GM12873 (cell line): Measurements from ENCODE around the gene ABHD2.

Experiments
- TF ChIP-seq, protein P1 (sequence below): IDR thresholded peaks from 2 replicates; pipeline ENCODE4 v1.5.1; 2012; ENCODE audit warnings: low read depth, mild to moderate bottlenecking, moderate library complexity, low read length, control low read depth; ENCODE audit not compliant: insufficient read depth; ENCODE audit errors: missing control alignments

The ABHD2 gene

DNA sequence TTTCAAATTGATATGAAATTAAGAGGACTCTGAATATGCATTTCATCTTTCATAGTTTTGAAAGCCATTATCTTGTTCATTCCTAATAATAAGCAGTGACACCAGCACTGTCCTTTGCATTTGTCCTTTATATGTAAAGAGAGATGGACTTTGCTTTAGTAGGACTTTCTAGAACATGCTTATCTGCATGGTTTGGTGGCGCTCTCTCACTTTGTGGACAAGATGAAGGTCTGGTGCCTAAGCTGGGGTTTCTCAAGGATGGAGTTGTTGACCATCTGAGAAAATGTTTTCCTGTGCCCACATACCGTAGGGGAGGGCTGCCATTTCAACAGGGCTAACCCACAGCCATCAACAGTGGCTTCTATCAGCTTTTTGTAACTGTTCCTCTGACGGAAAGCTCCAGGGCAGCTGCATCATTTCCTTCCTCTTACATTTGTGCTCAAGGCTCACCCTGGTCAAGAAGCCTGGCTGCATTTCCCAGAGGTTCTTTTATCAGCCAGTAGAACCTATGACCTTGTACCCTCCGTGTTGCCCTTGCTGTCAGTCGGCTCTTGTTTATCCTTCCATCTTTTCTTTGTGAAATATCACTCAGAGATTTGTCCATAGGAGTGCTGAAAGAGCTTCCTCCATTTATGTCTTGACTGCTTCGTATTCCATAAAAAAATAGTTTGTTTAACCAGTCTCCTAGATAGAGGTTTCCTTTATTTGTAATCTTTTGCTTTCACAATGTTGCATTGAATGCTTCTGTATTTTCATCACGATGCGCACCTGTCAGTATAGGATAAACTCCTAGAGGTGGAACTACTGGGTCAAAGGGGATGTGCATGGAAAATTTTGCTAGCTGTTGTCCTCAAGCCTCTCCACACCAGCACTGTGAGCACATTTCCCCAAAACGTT, 44.6 kb downstream of the ABHD2 start:
- TF ChIP-seq, protein P1, sequence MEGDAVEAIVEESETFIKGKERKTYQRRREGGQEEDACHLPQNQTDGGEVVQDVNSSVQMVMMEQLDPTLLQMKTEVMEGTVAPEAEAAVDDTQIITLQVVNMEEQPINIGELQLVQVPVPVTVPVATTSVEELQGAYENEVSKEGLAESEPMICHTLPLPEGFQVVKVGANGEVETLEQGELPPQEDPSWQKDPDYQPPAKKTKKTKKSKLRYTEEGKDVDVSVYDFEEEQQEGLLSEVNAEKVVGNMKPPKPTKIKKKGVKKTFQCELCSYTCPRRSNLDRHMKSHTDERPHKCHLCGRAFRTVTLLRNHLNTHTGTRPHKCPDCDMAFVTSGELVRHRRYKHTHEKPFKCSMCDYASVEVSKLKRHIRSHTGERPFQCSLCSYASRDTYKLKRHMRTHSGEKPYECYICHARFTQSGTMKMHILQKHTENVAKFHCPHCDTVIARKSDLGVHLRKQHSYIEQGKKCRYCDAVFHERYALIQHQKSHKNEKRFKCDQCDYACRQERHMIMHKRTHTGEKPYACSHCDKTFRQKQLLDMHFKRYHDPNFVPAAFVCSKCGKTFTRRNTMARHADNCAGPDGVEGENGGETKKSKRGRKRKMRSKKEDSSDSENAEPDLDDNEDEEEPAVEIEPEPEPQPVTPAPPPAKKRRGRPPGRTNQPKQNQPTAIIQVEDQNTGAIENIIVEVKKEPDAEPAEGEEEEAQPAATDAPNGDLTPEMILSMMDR = no peak

DNA sequence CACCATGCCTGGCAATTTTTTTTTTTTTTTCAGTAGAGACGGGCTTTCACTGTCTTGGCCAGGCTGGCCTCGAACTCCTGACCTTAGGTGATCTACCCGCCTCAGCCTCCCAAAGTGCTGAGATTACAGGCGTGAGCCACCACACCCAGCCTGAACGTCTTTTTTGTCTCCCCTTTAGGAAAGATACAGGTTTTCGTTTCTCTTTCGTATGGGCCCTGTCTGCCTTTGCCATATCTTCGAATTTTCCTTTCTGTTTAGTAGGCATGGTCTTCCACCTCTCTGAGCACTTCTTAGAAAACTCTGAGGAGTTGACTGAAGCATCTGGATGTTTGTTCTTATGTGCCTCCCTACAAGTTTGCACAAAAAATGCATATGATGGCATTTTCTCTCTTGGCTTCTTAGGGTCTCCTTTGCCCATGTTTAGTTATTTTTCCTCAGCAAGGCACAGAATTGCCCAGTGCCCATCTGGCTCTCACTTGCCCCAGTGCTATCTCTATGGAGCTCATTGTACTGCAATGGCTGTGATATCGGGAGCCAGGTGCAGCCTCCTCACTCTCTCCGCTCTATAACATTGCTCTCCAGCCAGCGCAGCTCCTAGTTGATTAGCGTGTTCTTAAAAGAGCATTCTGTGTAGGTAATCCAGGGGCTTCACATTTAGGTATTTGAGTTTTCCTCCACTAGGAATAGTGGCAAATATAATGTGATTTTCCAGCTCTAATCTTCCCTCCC, 48.0 kb downstream of the ABHD2 start:
- TF ChIP-seq, protein P1 = no peak

DNA sequence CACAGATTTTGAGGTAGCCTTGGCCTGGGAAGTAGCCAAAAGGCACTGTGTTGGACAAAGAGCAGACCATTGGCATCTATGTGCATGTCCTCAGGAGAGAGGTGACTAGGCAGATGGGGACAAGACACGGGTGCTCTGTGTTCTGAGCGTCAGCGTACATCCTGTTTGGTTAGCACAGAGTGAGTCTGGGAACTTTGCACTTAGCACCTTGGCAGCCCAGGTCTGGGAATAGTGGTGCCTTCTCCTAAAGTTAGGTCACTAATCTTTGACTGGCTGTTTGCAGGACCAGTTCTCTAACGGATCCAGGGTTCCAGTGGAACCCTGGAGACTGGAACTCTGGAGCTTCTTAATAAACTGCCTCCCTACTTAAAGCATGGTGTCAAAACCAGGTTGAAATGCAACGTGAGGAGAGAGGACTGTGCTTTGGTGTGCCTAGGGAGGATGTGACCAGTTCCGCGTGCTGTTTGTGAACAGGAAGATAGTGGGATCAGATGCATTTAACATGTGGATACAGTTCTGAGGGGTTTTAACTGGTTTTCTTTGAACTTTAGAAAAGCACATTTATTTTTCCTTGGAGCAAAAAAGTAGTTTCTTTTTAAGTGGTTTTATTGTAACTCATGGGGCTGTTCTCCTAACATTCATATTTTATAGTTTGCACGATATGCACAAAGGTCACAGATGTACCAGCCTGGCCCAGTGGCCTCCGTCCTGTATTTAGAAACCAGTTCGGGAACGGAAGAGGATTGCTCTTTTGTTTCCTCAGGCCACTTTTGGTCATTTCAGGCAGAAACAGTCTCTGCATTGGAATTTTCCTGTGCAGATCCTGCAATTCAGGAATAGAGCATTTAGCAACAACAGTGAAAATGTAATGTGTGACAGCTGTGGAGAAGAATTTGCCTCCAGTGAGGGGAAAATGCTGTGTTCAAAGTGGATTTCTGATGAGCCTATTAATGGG, 48.8 kb downstream of the ABHD2 start:
- TF ChIP-seq, protein P1 = no peak

DNA sequence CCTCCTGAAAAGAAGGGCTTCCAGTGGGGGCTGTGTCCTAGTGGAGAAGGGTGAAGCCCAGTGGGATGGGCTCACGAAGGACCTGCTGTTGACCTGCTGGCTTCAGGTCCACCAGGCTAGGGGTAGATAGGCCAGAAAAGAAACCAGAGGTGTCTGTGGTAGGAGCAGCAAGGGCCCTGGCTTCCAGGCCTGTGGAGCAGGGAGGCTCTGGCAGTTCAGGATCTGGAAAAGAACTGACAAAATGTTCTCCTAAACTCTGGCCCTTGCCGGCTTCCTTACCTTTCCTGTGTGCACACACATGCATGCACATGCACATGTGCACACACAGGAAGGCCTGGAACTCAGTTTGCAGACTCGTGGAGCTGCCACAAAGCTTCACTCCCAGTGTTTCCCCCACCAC, 49.7 kb downstream of the ABHD2 start:
- TF ChIP-seq, protein P1 = no peak

DNA sequence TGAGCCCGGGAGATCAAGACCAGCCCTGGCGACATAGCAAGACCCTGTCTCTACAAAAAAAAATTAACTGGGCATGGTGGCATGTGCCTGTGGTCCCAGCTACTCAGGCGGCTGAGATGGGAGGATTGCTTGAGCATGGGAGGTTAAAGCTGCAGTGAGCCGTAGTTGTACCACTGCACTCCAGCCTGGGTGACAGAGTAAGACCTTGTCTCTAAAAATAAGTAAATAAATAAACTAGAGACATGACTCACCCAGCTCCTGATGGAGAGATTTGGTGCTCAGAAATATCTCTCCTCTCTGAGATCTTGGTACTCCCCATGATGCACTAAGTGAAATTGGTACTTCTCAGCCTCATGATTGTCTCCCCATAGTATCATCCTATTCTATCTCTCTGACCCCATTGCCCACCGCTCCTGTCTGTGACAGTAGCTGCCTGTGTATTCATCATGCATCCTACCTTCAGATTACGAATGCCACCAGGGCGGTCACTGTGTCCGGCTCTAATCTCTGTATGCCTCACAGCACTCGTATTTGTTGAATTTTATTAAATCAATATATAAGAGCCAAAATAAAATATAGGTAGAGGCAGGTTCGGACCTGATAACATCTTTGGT, 50.9 kb downstream of the ABHD2 start:
- TF ChIP-seq, protein P1 = no peak

DNA sequence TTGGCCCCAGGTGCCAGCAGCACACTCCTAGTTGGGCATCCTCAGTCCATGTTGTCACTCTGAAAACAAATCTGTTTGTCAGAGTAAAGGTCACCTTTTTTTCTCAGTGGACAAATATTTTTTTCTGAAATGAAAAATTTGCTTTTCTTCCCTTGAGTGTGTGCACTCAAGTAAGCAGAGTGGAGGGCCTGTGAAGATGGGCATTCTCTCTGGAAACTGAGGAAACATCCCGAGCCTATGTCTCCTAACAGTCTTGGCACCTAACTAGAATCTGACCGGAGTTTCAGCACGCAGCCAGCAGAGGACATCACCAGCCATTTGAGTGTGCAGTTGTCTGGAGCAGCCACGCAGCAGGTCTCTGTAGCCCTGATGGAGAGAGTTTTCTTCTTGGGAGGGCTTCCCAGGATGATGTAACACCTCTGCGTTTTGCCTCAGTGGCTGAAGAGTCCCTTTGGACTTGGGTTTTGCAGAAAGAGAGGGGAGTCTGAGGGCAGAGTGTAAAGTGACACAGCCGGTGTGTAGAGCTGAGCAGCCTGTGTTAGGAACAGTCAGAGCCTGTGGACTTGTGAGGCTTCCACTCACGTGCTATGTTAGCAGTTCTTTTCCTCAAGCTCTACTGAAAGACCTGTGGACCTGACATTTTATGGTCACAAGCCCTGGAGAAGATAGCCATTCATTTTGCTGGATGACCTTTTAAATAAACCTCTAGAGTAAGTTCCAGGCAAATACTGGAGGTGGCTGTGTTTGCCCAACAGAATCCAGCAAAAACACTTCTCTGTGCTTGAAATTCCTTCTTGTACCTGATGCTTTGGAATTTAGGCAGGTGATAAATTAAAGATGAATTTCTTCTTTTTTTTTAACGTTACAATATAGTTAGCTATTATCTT, 51.6 kb downstream of the ABHD2 start:
- TF ChIP-seq, protein P1 = no peak
